Spleen (tissue), 11 donors: ENCODE data around the gene SOX13. TPM values are rescaled to one million over a fixed set of nuclear protein-coding genes. Genes with fewer than 3 reads are reported as not detected.
A peak's percentile ranks its signal among the peaks of the same experiment; 100 is the strongest.
"Not testable (repeated sequence)": the region's sequence is repeated elsewhere in the genome, so short reads cannot be mapped to it uniquely, and the experiment has no call there.

Source experiments
- DNase-seq: peaks from one replicate; pipeline ENCODE4 v3.0.0-alpha.2; 2020
- H3K27ac ChIP-seq, 8 donors: fragments of 200-600 bp; sonication (generic) in 7 of 8; 1 replicate in 4 of 8; 2 replicates in 4 of 8; pipeline versions ENCODE4 v1.5.0 to v1.8.0; 2016 to 2021; ENCODE audit warnings: inconsistent platforms in 4 of 8, mild to moderate bottlenecking in 4 of 8, moderate library complexity in 1 of 8
- H3K27me3 ChIP-seq, 7 donors: fragments of 200-600 bp; sonication (generic) in 6 of 7; replicated peaks in 1 of 7; 1 replicate in 4 of 7; 2 replicates in 3 of 7; pipeline versions ENCODE4 v1.5.0 to v1.8.0; 2016 to 2021; ENCODE audit warnings: inconsistent platforms in 3 of 7, mild to moderate bottlenecking in 1 of 7
- H3K36me3 ChIP-seq, 6 donors: fragments of 200-600 bp; sonication (generic) in 5 of 6; 1 replicate in 4 of 6; 2 replicates in 2 of 6; pipeline versions ENCODE4 v1.5.0 to v1.8.0; 2016 to 2021; ENCODE audit warnings: inconsistent platforms in 2 of 6
- H3K4me1 ChIP-seq, 6 donors: fragments of 200-600 bp; sonication (generic) in 5 of 6; 1 replicate in 3 of 6; 2 replicates in 3 of 6; pipeline versions ENCODE4 v1.5.0 to v1.8.0; 2016 to 2021; ENCODE audit warnings: inconsistent platforms in 3 of 6
- H3K4me3 ChIP-seq, 8 donors: fragments of 200-600 bp; sonication (generic) in 7 of 8; 1 replicate in 4 of 8; 2 replicates in 4 of 8; pipeline versions ENCODE4 v1.5.0 to v1.8.0; 2016 to 2021; ENCODE audit warnings: inconsistent platforms in 4 of 8, mild to moderate bottlenecking in 4 of 8, moderate library complexity in 2 of 8
- H3K9me3 ChIP-seq, 8 donors: fragments of 200-600 bp; sonication (generic) in 7 of 8; 1 replicate in 4 of 8; 2 replicates in 4 of 8; pipeline versions ENCODE4 v1.5.0 to v1.8.0; 2016 to 2021; ENCODE audit warnings: inconsistent platforms in 4 of 8
- POLR2A ChIP-seq, 3 donors: fragments of 450-650 bp; IDR thresholded peaks; one replicate each; pipeline ENCODE4 v1.5.1; 2017; ENCODE audit warnings: antibody characterized with exemption in 3 of 3, mild to moderate bottlenecking in 1 of 3
- POLR2AphosphoS5 ChIP-seq, 3 donors: sonication (generic); formaldehyde crosslinking; IDR thresholded peaks; one replicate each; pipeline ENCODE4 v1.5.1; 2017; ENCODE audit warnings: antibody characterized with exemption in 3 of 3
- WGBS, 5 donors: extraction: QIAGEN DNeasy Blood & Tissue Kit in 3 of 5; methylation state at CpG; one replicate each; pipeline versions ENCODE4 v1.1.5 to v1.1.7; 2013 to 2018; 5-methylcytosine and 5-hydroxymethylcytosine counted together
- intact Hi-C: fragments of 100-400 bp; cut with DNase I; formaldehyde crosslinking; loops from one replicate; pipeline ENCODE4 v1.15.0; 2023; ENCODE audit warnings: low total_unique reads
- polyA plus RNA-seq, 3 donors: library from polyadenylated mRNA; stranded (reverse); fragments of 200-250 nt; gene quantifications; one replicate each; pipeline ENCODE4 v1.2.1, GENCODE V29; 2013
- total RNA-seq, 7 donors: library from RNA; depleted of rRNA in 3 of 7; stranded (reverse); fragments of >200 nt in 3 of 7; fragmentation: NEBNext Ultra II Directional in 4 of 7; extraction: Animal tissue kit (Norgen Biotek cat#: 25700) in 4 of 7; gene quantifications; one replicate each; pipeline versions ENCODE4 v1.1.0 to v1.2.1, GENCODE V29; 2016 to 2021
- TF ChIP-seq, protein P1 (sequence below), 11 experiments: fragments of 200-600 bp in 7 of 11; fragments of 450-650 bp in 4 of 11; sonication (generic) in 4 of 11; IDR thresholded peaks in 8 of 11; conservative IDR thresholded peaks in 3 of 11; 1 replicate in 7 of 11; 2 replicates in 4 of 11; pipeline versions ENCODE4 v1.4.0 to v1.8.0; 2016 to 2021; ENCODE audit warnings: antibody characterized with exemption in 11 of 11, inconsistent platforms in 4 of 11, mild to moderate bottlenecking in 1 of 11
- donor health status: healthy with polysubstance abuse.
- donor health status: DM: no; HTN: no; CAD: no; lungs with moderate emphysema.
- donor health status: DM: no; HTN: no; CAD: no.
- donor health status: Bipolar disorder and iron deficiency.
- donor health status: healthy.
- donor health status: DM: no; HTN: no; CAD: no.
- donor health status: DM: yes; HTN: yes; CAD: no.

The SOX13 gene
- total and polyA plus RNA-seq, 10 donors = 2.0 to 28.7 (median 18.0) TPM

DNA sequence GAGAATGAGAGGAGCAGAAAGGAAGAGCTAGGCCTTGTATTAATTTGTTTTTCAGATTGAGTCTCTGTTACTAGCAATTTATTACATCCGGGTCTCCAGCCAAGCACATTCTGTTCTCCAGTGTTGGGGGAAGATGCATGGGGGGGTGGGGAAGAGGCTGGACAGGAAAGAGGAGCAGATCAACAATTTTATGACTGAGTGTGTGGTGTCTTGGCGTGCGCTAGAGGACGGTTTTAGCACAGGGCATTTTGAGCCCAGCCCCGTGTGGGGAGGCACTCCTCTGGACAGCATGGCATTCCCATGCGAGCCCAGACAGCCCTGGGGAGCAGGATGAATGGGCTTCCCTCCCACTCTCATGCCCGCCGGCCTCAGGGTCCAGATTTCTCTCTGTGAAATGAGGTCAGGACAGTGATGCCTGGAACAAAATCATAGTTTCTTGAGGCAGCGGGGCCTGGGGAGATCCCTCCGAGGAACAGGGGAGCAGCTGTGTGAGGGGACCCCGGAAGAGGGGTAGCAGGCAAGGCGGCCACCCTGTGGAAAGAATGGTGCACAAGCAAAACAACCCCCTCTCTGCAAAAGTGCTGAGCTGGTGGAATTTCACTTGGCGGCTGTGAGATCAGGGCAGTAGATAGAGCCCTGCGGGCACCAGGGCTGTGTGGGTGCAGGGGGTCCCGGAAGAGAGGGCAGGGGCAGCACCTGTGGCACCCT lies 16.3 kb downstream of the SOX13 start:
- Histone ChIP-seq H3K36me3 (no peaks in the 10 kb centered on the region), H3K9me3 (no peaks in the 10 kb centered on the region), H3K4me3 (no peak overlapping the region), H3K27me3 (no peaks in the 10 kb centered on the region), H3K27ac (peak overlapping the region in 6 of 8 donors; percentile 32 to 85 (median 80)), H3K4me1 (peaks cover 5 to 83% (median 22%) of the 10 kb centered on the region in 6 donors)
- TF ChIP-seq, protein P1, sequence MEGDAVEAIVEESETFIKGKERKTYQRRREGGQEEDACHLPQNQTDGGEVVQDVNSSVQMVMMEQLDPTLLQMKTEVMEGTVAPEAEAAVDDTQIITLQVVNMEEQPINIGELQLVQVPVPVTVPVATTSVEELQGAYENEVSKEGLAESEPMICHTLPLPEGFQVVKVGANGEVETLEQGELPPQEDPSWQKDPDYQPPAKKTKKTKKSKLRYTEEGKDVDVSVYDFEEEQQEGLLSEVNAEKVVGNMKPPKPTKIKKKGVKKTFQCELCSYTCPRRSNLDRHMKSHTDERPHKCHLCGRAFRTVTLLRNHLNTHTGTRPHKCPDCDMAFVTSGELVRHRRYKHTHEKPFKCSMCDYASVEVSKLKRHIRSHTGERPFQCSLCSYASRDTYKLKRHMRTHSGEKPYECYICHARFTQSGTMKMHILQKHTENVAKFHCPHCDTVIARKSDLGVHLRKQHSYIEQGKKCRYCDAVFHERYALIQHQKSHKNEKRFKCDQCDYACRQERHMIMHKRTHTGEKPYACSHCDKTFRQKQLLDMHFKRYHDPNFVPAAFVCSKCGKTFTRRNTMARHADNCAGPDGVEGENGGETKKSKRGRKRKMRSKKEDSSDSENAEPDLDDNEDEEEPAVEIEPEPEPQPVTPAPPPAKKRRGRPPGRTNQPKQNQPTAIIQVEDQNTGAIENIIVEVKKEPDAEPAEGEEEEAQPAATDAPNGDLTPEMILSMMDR (IDR thresholded peaks at IDR 0.05 in 8 of 11, conservative IDR thresholded peaks at IDR 0.05 in 3 of 11) = no peak
- TF ChIP-seq POLR2A (IDR thresholded peaks at IDR 0.05) (no peak), POLR2AphosphoS5 (IDR thresholded peaks at IDR 0.05) (peak; percentile 26 to 58 (median 38))
- 68 to 84% (median 77%) methylated on average over 13 to 15 of the region's 15 CpGs for WGBS, 5 donors
- intact Hi-C loops = no loop called here
- DNase-seq = no peak

GRCh38 chr1:204090132-204090531 lies 17.2 kb downstream of the SOX13 start:
- H3K9me3 ChIP-seq, DNase-seq, H3K4me3 ChIP-seq, H3K36me3 ChIP-seq, H3K27me3 ChIP-seq, intact Hi-C loops: not testable (repeated sequence)
- Histone ChIP-seq H3K27ac (peak overlapping the region in 5 of 8 donors; percentile 71 to 85 (median 80)), H3K4me1 (peaks cover 11 to 88% (median 30%) of the 10 kb centered on the region in 6 donors)
- WGBS, 5 donors = 89 to 94% (median 92%) methylated on average over 3 of the region's 3 CpGs

- Histone ChIP-seq H3K9me3 (no peaks in the 10 kb centered on the region), H3K4me3 (no peak overlapping the region), H3K4me1 (peaks cover 11 to 94% (median 33%) of the 10 kb centered on the region in 6 donors), H3K27me3 (no peaks in the 10 kb centered on the region), H3K36me3 (no peaks in the 10 kb centered on the region), H3K27ac (peak overlapping the region in 4 of 8 donors; percentile 42 to 85 (median 80))
- DNase-seq = no peak
- intact Hi-C loops = no loop called here
- TF ChIP-seq POLR2A (IDR thresholded peaks at IDR 0.05) = no peak
- no peak for TF ChIP-seq POLR2AphosphoS5 (IDR thresholded peaks at IDR 0.05)
- TF ChIP-seq, protein P1 (IDR thresholded peaks at IDR 0.05 in 8 of 11, conservative IDR thresholded peaks at IDR 0.05 in 3 of 11) = no peak
- WGBS, 5 donors = 76 to 98% (median 89%) methylated on average over 7 of the region's 7 CpGs
Measured at GRCh38 chr1:204091066-204091465, 18.2 kb downstream of the SOX13 start.

DNA sequence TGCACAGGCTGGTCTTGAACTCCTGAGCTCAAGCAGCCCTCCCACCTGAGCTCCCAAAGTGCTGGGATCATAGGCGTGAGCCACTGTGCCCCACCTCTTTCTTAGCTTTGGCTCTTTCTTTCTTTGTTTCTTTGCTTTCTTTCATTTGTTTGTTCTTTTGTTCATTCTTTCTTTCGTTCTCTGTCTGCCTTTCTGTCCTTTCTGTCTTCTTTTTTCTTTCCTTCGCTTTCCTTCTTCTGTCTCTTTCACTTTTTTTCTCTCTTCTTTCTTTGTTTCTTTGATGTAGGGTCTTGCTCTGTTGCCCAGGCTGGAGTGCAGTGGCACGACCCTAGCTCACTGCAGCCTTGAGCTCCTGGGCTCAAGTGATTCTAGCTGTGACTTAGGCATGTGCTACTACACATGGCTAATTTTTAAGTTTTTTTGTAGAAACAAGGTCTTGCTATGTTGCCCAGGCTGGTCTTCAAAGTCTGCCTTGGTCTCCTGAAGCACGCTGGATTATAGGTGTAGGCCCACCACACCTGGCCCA lies 18.9 kb downstream of the SOX13 start:
- Histone ChIP-seq H3K36me3 (no peaks in the 10 kb centered on the region), H3K4me3 (no peak overlapping the region), H3K4me1 (peaks cover 11 to 88% (median 33%) of the 10 kb centered on the region in 6 donors), H3K9me3 (no peaks in the 10 kb centered on the region), H3K27ac (peak overlapping the region in 1 of 8 donors; percentile 72), H3K27me3 (no peaks in the 10 kb centered on the region)
- 84 to 89% (median 88%) methylated on average over 5 of the region's 5 CpGs for WGBS, 5 donors
- TF ChIP-seq, protein P1 (IDR thresholded peaks at IDR 0.05 in 8 of 11, conservative IDR thresholded peaks at IDR 0.05 in 3 of 11) = no peak
- TF ChIP-seq POLR2AphosphoS5 (IDR thresholded peaks at IDR 0.05) (no peak), POLR2A (IDR thresholded peaks at IDR 0.05) (no peak)
- intact Hi-C loops = no loop called here
- no peak for DNase-seq
